Liver (tissue), 9 donors: Measurements from ENCODE around the gene BMS1. TPM values are rescaled to one million over a fixed set of nuclear protein-coding genes. Genes with fewer than 3 reads are reported as not detected.

Experiments used
- DNase-seq: peaks from one replicate; pipeline ENCODE4 v3.0.0-alpha.2; 2017; ENCODE audit warnings: low spot score
- H3K27ac ChIP-seq, 2 donors: one replicate each; pipeline ENCODE4 v1.7.0; 2013; ENCODE audit warnings: inconsistent platforms in 2 of 2, low read length in 2 of 2, control low read depth in 1 of 2, low read depth in 1 of 2, mild to moderate bottlenecking in 1 of 2
- H3K27me3 ChIP-seq, 4 donors: one replicate each; pipeline versions ENCODE4 v1.6.1 to v1.7.0; 2013; ENCODE audit warnings: low read length in 3 of 4, inconsistent platforms in 1 of 4, mild to moderate bottlenecking in 1 of 4, moderate library complexity in 1 of 4; ENCODE audit not compliant: control insufficient read depth in 4 of 4, insufficient read depth in 4 of 4
- H3K36me3 ChIP-seq, 4 donors: one replicate each; pipeline versions ENCODE4 v1.6.1 to v1.7.0; 2013; ENCODE audit warnings: low read length in 3 of 4, mild to moderate bottlenecking in 3 of 4, low read depth in 1 of 4, moderate library complexity in 1 of 4; ENCODE audit not compliant: control insufficient read depth in 4 of 4, insufficient read depth in 3 of 4
- H3K4me1 ChIP-seq, 4 donors: one replicate each; pipeline versions ENCODE4 v1.6.1 to v1.7.0; 2013; ENCODE audit warnings: low read length in 3 of 4, mild to moderate bottlenecking in 3 of 4, moderate library complexity in 1 of 4; ENCODE audit not compliant: control insufficient read depth in 4 of 4, insufficient read depth in 4 of 4
- H3K4me3 ChIP-seq, 3 donors: one replicate each; pipeline versions ENCODE4 v1.6.1 to v1.7.0; 2013; ENCODE audit warnings: low read length in 3 of 3, control low read depth in 1 of 3, low read depth in 1 of 3, mild to moderate bottlenecking in 1 of 3
- H3K9ac ChIP-seq, 2 donors: one replicate each; pipeline ENCODE4 v1.7.0; 2013; ENCODE audit warnings: low read length in 2 of 2, mild to moderate bottlenecking in 2 of 2, moderate library complexity in 2 of 2, control low read depth in 1 of 2, low read depth in 1 of 2
- H3K9me3 ChIP-seq, 4 donors: one replicate each; pipeline versions ENCODE4 v1.6.1 to v1.7.0; 2013; ENCODE audit warnings: low read length in 3 of 4; ENCODE audit not compliant: control insufficient read depth in 4 of 4
- ATF3 ChIP-seq: IDR thresholded peaks from 2 replicates; pipeline ENCODE4 v1.6.1; 2016; ENCODE audit warnings: antibody characterized with exemption
- CTCF ChIP-seq: fragments of 150-350 bp; IDR thresholded peaks from 2 replicates; pipeline ENCODE4 v1.5.1; 2017; ENCODE audit warnings: improper control_type of control experiment, low read depth, low read length; ENCODE audit not compliant: missing input control
- EGR1 ChIP-seq, 2 donors: IDR thresholded peaks; 2 replicates each; pipeline ENCODE4 v1.6.1; 2016 to 2018; ENCODE audit warnings: antibody characterized with exemption in 2 of 2, low read depth in 2 of 2
- FOXA1 ChIP-seq: IDR thresholded peaks from 2 replicates; pipeline ENCODE4 v1.6.1; 2016; ENCODE audit warnings: antibody characterized with exemption
- FOXA2 ChIP-seq: IDR thresholded peaks from 2 replicates; pipeline ENCODE4 v1.6.1; 2016; ENCODE audit warnings: antibody characterized with exemption
- GABPA ChIP-seq, 2 donors: IDR thresholded peaks in 1 of 2; conservative IDR thresholded peaks in 1 of 2; 2 replicates each; pipeline ENCODE4 v1.6.1; 2016; ENCODE audit warnings: antibody characterized with exemption in 2 of 2, mild to moderate bottlenecking in 1 of 2, moderate library complexity in 1 of 2
- HNF4A ChIP-seq, 2 donors: conservative IDR thresholded peaks; 2 replicates each; pipeline ENCODE4 v1.6.1; 2016; ENCODE audit warnings: antibody characterized with exemption in 2 of 2, mild to moderate bottlenecking in 2 of 2
- HNF4G ChIP-seq: IDR thresholded peaks from 2 replicates; pipeline ENCODE4 v1.6.1; 2016; ENCODE audit warnings: antibody characterized with exemption
- JUND ChIP-seq, 2 donors: IDR thresholded peaks; 2 replicates each; pipeline ENCODE4 v1.6.1; 2016; ENCODE audit warnings: antibody characterized with exemption in 2 of 2
- MAX ChIP-seq: IDR thresholded peaks from 2 replicates; pipeline ENCODE4 v1.6.1; 2016; ENCODE audit warnings: antibody characterized with exemption
- NR2F2 ChIP-seq: IDR thresholded peaks from 2 replicates; pipeline ENCODE4 v1.6.1; 2016; ENCODE audit warnings: antibody characterized with exemption
- RAD21 ChIP-seq, 2 donors: IDR thresholded peaks; 2 replicates each; pipeline ENCODE4 v1.6.1; 2016; ENCODE audit warnings: antibody characterized with exemption in 2 of 2, mild to moderate bottlenecking in 2 of 2
- REST ChIP-seq: IDR thresholded peaks from 2 replicates; pipeline ENCODE4 v1.6.1; 2016; ENCODE audit warnings: antibody characterized with exemption, mild to moderate bottlenecking
- RXRA ChIP-seq, 2 donors: IDR thresholded peaks; 2 replicates each; pipeline ENCODE4 v1.6.1; 2017 to 2018; ENCODE audit warnings: antibody characterized with exemption in 2 of 2, mild to moderate bottlenecking in 1 of 2
- SP1 ChIP-seq: IDR thresholded peaks from 2 replicates; pipeline ENCODE4 v1.6.1; 2018; ENCODE audit warnings: antibody characterized with exemption, mild to moderate bottlenecking
- TAF1 ChIP-seq: conservative IDR thresholded peaks from 2 replicates; pipeline ENCODE4 v1.6.1; 2016; ENCODE audit warnings: antibody characterized with exemption, mild to moderate bottlenecking
- YY1 ChIP-seq: IDR thresholded peaks from 2 replicates; pipeline ENCODE4 v1.6.1; 2016; ENCODE audit warnings: antibody characterized with exemption, mild to moderate bottlenecking
- ZBTB33 ChIP-seq: IDR thresholded peaks from 2 replicates; pipeline ENCODE4 v1.6.1; 2016; ENCODE audit warnings: antibody characterized with exemption
- WGBS: extraction: QIAGEN DNeasy Blood & Tissue Kit; methylation state at CpG from one replicate; pipeline ENCODE4 v1.1.7; 2013; 5-methylcytosine and 5-hydroxymethylcytosine counted together
- polyA plus RNA-seq, 2 donors: library from polyadenylated mRNA; stranded (reverse) in 1 of 2; unstranded in 1 of 2; fragments of 200-250 nt in 1 of 2; fragments of >200 nt in 1 of 2; fragmentation: Nextera tagmentation in 1 of 2; extraction: Ambion mirVana in 1 of 2; gene quantifications; one replicate each; pipeline versions ENCODE4 v1.2.1 to v1.2.3, GENCODE V29; 2013 to 2015
- total RNA-seq, 2 donors: library from RNA; depleted of rRNA; stranded (reverse); fragments of >200 nt; gene quantifications; one replicate each; pipeline ENCODE4 v1.2.3, GENCODE V29; 2014
- donor health status: healthy.
- donor health status: healthy.
- donor health status: healthy.
- donor health status: healthy.
- donor health status: healthy.

Gene BMS1
- total and polyA plus RNA-seq, 4 donors: 3.6 to 10.4 (median 5.2) TPM

- Histone ChIP-seq H3K9ac (no peak overlapping the region), H3K4me3 (no peak overlapping the region), H3K36me3 (peaks cover 16 to 68% (median 62%) of the 10 kb centered on the region in 4 donors), H3K27me3 (no peaks in the 10 kb centered on the region), H3K9me3 (no peaks in the 10 kb centered on the region), H3K27ac (no peak overlapping the region), H3K4me1 (no peaks in the 10 kb centered on the region)
- TF ChIP-seq NR2F2: no peak
- no peak for TF ChIP-seq ZBTB33
- TF ChIP-seq RXRA (IDR thresholded peaks at IDR 0.05): no peak
- TF ChIP-seq GABPA (IDR thresholded peaks at IDR 0.05 in 1 of 2, conservative IDR thresholded peaks at IDR 0.05 in 1 of 2): no peak
- no peak for TF ChIP-seq TAF1
- TF ChIP-seq FOXA2: no peak
- TF ChIP-seq ATF3: no peak
- TF ChIP-seq EGR1 (IDR thresholded peaks at IDR 0.05; ENCODE audit: low read depth in 2 of 2): no peak
- no peak for TF ChIP-seq JUND (IDR thresholded peaks at IDR 0.05)
- TF ChIP-seq REST: no peak
- TF ChIP-seq FOXA1: no peak
- TF ChIP-seq YY1: no peak
- no peak for TF ChIP-seq SP1
- no peak for TF ChIP-seq HNF4A (conservative IDR thresholded peaks at IDR 0.05)
- TF ChIP-seq CTCF: no peak
- TF ChIP-seq HNF4G: no peak
- no peak for TF ChIP-seq RAD21 (IDR thresholded peaks at IDR 0.05)
- TF ChIP-seq MAX: no peak
- WGBS: 97% methylated on average over 3 of the region's 3 CpGs
- DNase-seq: no peak
These were observed 20.3 kb downstream of the BMS1 start for GRCh38 chr10:42802876-42803275.
